ENCODE data around the gene SPACA6. TPM values are rescaled to one million over a fixed set of nuclear protein-coding genes. Genes with fewer than 3 reads are reported as not detected.
A peak's percentile ranks its signal among the peaks of the same experiment; 100 is the strongest.

The SPACA6 gene
- total and polyA plus RNA-seq, 9 of the 15 experiments (the other 6 are each of a cell fraction or from before 2014, with no cell fraction given) = 1.3 to 17.3 (median 6.2) TPM

DNA sequence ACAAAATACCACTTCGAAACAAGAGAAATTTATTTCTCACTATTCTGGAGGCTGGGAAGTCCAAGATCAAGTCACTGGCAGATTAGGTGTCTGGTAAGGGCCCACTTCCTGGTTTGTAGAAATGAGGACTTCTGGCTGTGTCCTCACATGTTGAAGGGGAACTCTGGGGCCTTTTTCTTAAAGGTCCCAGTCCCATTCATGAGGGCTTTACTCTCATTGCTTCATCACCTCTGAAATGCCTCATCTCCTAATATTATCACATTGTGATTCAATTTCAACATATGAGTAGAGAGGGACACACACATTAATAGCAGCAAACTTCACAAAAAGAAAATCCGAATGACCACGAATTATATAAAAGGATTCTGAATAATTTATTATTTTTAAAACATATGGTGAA lies 24.9 kb upstream of the SPACA6 start:
- in situ Hi-C loops (cut with MboI) (loop anchor here (25.0 kb wide), 1 partner anchor 506 kb away; no protein-coding TSS in a partner anchor), intact Hi-C loops (cut with micrococcal nuclease) (no loop called here)
- Histone ChIP-seq H3K4me2 (ENCODE audit: insufficient read depth, low read length) (no peak overlapping the region), H3K9me1 (ENCODE audit: control insufficient read depth, insufficient read depth, low read length) (no peaks in the 10 kb centered on the region), H3K27ac (ENCODE audit: extremely low read depth, low read depth, low read length) (no peak overlapping the region), H3K27me3 (ENCODE audit: control insufficient read depth in 2 of 2, insufficient read depth in 2 of 2, low read length in 2 of 2) (no peaks in the 10 kb centered on the region), H3K4me3 (no peak overlapping the region), H3K4me1 (replicated peaks in 1 of 2; ENCODE audit: control insufficient read depth in 2 of 2, insufficient read depth in 2 of 2, low read length in 2 of 2) (no peaks in the 10 kb centered on the region), H3K9me3 (replicated peaks; ENCODE audit: control insufficient read depth, insufficient read depth, low read depth, low read length) (no peaks in the 10 kb centered on the region), H2AFZ (ENCODE audit: low read depth, low read length) (0 out of 2 replicates have a peak overlapping the region, but pooled peaks have one; percentile 21), H4K20me1 (replicated peaks; ENCODE audit: control insufficient read depth, insufficient read depth, low read length) (no peaks in the 10 kb centered on the region), H3K9ac (ENCODE audit: insufficient read depth in 1 of 2, low read depth in 2 of 2, low read length in 2 of 2) (no peak overlapping the region), H3K36me3 (ENCODE audit: control insufficient read depth, insufficient read depth, low read length) (no peaks in the 10 kb centered on the region), H3K79me2 (ENCODE audit: control insufficient read depth, insufficient read depth, low read length) (no peaks in the 10 kb centered on the region)
- no TSS peak for BruUV-seq (replicated peaks)
- TF ChIP-seq KLF6 (CRISPR knock-in tag; IDR thresholded peaks at IDR 0.05; ENCODE audit: borderline replicate concordance) (no peak), MXI1 (IDR thresholded peaks at IDR 0.05; ENCODE audit: low read depth, low read length) (no peak), RERE (CRISPR knock-in tag; IDR thresholded peaks at IDR 0.05; ENCODE audit: borderline replicate concordance) (no peak), GATAD2A (IDR thresholded peaks at IDR 0.05) (no peak), MTA1 (IDR thresholded peaks at IDR 0.05; ENCODE audit: borderline replicate concordance) (no peak)
- no peak for DNase-seq (ENCODE audit: extremely low read depth in 1 of 4, low spot score in 3 of 4)
- FAIRE-seq = no peak
- ChIA-PET CTCF (ENCODE audit: low intra/inter-chr PET ratio) (no interaction called here), POLR2A (no interaction called here)
- no peak for ATAC-seq
- 66% methylated on average over 3 of the region's 3 CpGs for WGBS (ENCODE audit: insufficient coverage, low coverage, missing lambda C conversion rate)
